NOMO-1 (cell line): ENCODE data around the gene CNNM2.
"Not testable (repeated sequence)": the region's sequence is repeated elsewhere in the genome, so short reads cannot be mapped to it uniquely, and the experiment has no call there.

Experiments used
- DNase-seq, 2 experiments: peaks; one replicate each; lab custom pipeline; 2025; ENCODE audit not compliant: unreplicated experiment in 2 of 2; lab: John Stamatoyannopoulos, UW

The CNNM2 gene

DNA sequence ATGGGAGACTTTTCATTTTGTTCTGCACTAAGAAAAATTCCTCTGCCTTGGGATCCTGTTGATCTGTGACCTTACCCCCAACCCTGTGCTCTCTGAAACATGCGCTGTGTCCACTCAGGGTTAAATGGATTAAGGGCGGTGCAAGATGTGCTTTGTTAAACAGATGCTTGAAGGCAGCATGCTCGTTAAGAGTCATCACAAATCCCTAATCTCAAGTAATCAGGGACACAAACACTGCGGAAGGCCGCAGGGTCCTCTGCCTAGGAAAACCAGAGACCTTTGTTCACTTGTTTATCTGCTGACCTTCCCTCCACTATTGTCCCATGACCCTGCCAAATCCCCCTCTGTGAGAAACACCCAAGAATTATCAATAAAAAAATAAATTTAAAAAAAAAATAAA is 212.1 kb downstream of the CNNM2 start:
- DNase-seq, result not testable (repeated sequence)

GRCh38 chr10:103130910-103131309 is 212.8 kb downstream of the CNNM2 start:
- DNase-seq, result no peak

DNA sequence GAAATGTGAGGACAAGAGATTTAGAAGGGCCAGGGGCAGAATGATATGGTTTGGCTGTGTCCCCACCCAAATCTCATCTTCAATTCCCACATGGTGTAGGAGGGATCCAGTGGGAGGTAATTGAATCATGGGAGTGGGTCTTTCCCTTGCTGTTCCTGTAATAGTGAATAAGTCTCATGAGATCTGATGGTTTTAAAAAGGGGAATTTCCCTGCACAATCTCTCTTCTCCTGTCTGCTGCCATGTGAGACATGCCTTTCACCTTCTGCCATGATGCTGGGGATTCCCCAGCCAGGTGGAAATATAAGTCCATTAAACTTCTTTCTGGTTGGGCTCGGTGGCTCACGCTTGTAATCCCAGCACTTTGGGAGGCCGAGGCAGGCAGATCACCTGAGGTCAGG is 217.1 kb downstream of the CNNM2 start:
- DNase-seq, result not testable (repeated sequence)

- no peak for DNase-seq
Measured at GRCh38 chr10:103139803-103140202, 221.7 kb downstream of the CNNM2 start.
